ENCODE results near the gene PCSK4. TPM values are rescaled to one million over a fixed set of nuclear protein-coding genes. Genes with fewer than 3 reads are reported as not detected.
A peak's percentile ranks its signal among the peaks of the same experiment; 100 is the strongest.
"Not testable (repeated sequence)": the region's sequence is repeated elsewhere in the genome, so short reads cannot be mapped to it uniquely, and the experiment has no call there.

Gene PCSK4
- total RNA-seq, 4 donors from 2014 or later: 7.7 to 14.6 (median 12.1) TPM

- Histone ChIP-seq H3K4me3 (no peak overlapping the region), H3K4me1 (peaks cover 0 to 14% (median 11%) of the 10 kb centered on the region in 4 donors), H3K36me3 (no peaks in the 10 kb centered on the region), H3K27me3 (no peaks in the 10 kb centered on the region), H3K27ac (no peak overlapping the region), H3K9me3 (no peaks in the 10 kb centered on the region)
- DNase-seq: no peak
- TF ChIP-seq POLR2A (IDR thresholded peaks at IDR 0.05): no peak
- TF ChIP-seq CTCF (IDR thresholded peaks at IDR 0.05): no peak
Measured at GRCh38 chr19:1482361-1483130, 7.6 kb downstream of the PCSK4 start.

- Histone ChIP-seq H3K9me3 (no peaks in the 10 kb centered on the region), H3K4me1 (peaks cover 0 to 15% (median 14%) of the 10 kb centered on the region in 4 donors), H3K27me3 (no peaks in the 10 kb centered on the region), H3K4me3 (no peak overlapping the region), H3K36me3 (peaks cover 0 to 2% (median 0%) of the 10 kb centered on the region in 3 donors), H3K27ac (no peak overlapping the region)
- TF ChIP-seq CTCF (IDR thresholded peaks at IDR 0.05) (no peak), POLR2A (IDR thresholded peaks at IDR 0.05) (no peak)
- no peak for DNase-seq
Measured at GRCh38 chr19:1481893-1482360, 8.2 kb downstream of the PCSK4 start.

GRCh38 chr19:1481224-1481892 is 8.8 kb downstream of the PCSK4 start:
- Histone ChIP-seq H3K27ac (no peak overlapping the region), H3K9me3 (no peaks in the 10 kb centered on the region), H3K4me3 (no peak overlapping the region), H3K27me3 (no peaks in the 10 kb centered on the region), H3K4me1 (peaks cover 0 to 16% (median 14%) of the 10 kb centered on the region in 4 donors), H3K36me3 (peaks cover 0 to 6% (median 0%) of the 10 kb centered on the region in 3 donors)
- no peak for TF ChIP-seq CTCF (IDR thresholded peaks at IDR 0.05)
- TF ChIP-seq POLR2A (IDR thresholded peaks at IDR 0.05): no peak
- no peak for DNase-seq

- H3K9me3 ChIP-seq: no peaks in the 10 kb centered on the region
- H3K4me1 ChIP-seq: peaks cover 0 to 16% (median 14%) of the 10 kb centered on the region in 4 donors
- peak in 2 of 6 experiments; percentile 12 to 23 for TF ChIP-seq CTCF (IDR thresholded peaks at IDR 0.05)
- peak; percentile 57 to 68 for TF ChIP-seq POLR2A (IDR thresholded peaks at IDR 0.05)
- peak within 1 kb of the TSS; percentile 63 to 99 (median 81) for H3K4me3 ChIP-seq
- DNase-seq: peak; percentile 94 to 97 (median 97)
- H3K27me3 ChIP-seq: no peaks in the 10 kb centered on the region
- peaks cover 0 to 22% (median 0%) of the 10 kb centered on the region in 3 donors for H3K36me3 ChIP-seq
- H3K27ac ChIP-seq: peak within 1 kb of the TSS; percentile 74 to 85 (median 82)
Measured at GRCh38 chr19:1478934-1479707, 11.0 kb downstream of the PCSK4 start, which contains the start of gene C19orf25. Gene C19orf25 (minus strand): TSS chr19:1479215. CDS start chr19:1478903, 312 bp downstream.

DNA sequence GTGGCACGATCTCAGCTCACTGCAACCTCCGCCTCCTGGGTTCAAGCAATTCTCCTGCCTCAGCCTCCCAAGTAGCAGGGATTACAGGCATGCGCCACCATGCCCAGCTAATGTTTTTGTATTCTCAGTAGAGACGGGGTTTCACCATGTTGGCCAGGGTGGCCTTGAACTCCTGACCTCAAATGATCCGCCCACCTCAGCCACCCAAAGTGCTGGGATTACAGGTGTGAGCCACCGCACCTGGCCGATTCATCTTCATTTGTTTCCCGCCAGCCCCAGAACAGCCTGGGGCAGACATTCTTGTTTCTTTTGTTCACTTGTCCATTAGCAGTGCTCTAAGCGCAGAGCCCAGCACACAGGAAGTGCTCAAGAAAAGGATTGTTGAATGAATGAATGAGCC is 13.1 kb downstream of the PCSK4 start:
- H3K36me3 ChIP-seq: peaks cover 0 to 22% (median 0%) of the 10 kb centered on the region in 3 donors
- H3K4me1 ChIP-seq: peaks cover 0 to 24% (median 18%) of the 10 kb centered on the region in 4 donors
- not testable (repeated sequence) for H3K4me3 ChIP-seq, H3K27ac ChIP-seq, DNase-seq, H3K9me3 ChIP-seq
- peaks cover 0 to 10% of the 10 kb centered on the region in 2 donors for H3K27me3 ChIP-seq

All from Peyer's patch (tissue), 4 donors.